Caco-2 (cell line): ENCODE data around the gene KLHL6. TPM values are rescaled to one million over a fixed set of nuclear protein-coding genes. Genes with fewer than 3 reads are reported as not detected.

Experiments
- BruUV-seq: library from RNA; stranded (reverse); fragments of 400-500 nt; replicated peaks from 2 replicates; lab custom pipeline; 2021; lab: Mats Ljungman, UMichigan
- CTCF ChIA-PET: fragments of 300-600 bp; sonication (Branson Sonifier 250); formaldehyde crosslinking; loops from one replicate; lab custom pipeline; 2022; ENCODE audit warnings: antibody characterized with exemption; lab: Charles Lee
- POLR2A ChIA-PET: fragments of 300-600 bp; sonication (Branson Sonifier 250); formaldehyde crosslinking; loops from one replicate; lab custom pipeline; 2022; ENCODE audit warnings: antibody characterized with exemption; lab: Charles Lee
- DNase-seq, 2 experiments: peaks; one replicate each; pipeline versions ENCODE4 v3.0.0 to v3.0.0-alpha.2; 2020 to 2022
- H3K27me3 ChIP-seq: replicated peaks from 2 replicates; pipeline ENCODE4 v1.6.0; 2011; ENCODE audit warnings: low read length; ENCODE audit not compliant: control insufficient read depth, insufficient read depth
- H3K36me3 ChIP-seq: 2 replicates; pipeline ENCODE4 v1.5.1; 2011; ENCODE audit warnings: low read length; ENCODE audit not compliant: control insufficient read depth, insufficient read depth
- H3K4me1 ChIP-seq: fragments of 250-450 bp; sonication (Bioruptor Pico); 2 replicates; pipeline ENCODE4 v1.5.1; 2020; ENCODE audit warnings: mild to moderate bottlenecking
- H3K4me3 ChIP-seq: 2 replicates; pipeline ENCODE4 v1.5.1; 2011; ENCODE audit warnings: low read depth, mild to moderate bottlenecking, control low read depth, low read length
- H3K9me3 ChIP-seq: fragments of 250-450 bp; sonication (Bioruptor Pico); 2 replicates; pipeline ENCODE4 v1.5.1; 2020; ENCODE audit warnings: mild to moderate bottlenecking, moderate library complexity
- H3K27ac Mint-ChIP-seq: one replicate; pipeline ENCODE4 v1.8.0; 2022; ENCODE audit warnings: mixed read lengths; ENCODE audit not compliant: unreplicated experiment
- H3K27me3 Mint-ChIP-seq: one replicate; pipeline ENCODE4 v1.8.0; 2022; ENCODE audit warnings: mixed read lengths; ENCODE audit not compliant: insufficient read depth, unreplicated experiment
- H3K36me3 Mint-ChIP-seq: one replicate; pipeline ENCODE4 v1.8.0; 2022; ENCODE audit warnings: mild to moderate bottlenecking, mixed read lengths; ENCODE audit not compliant: insufficient read depth, unreplicated experiment
- H3K4me1 Mint-ChIP-seq: one replicate; pipeline ENCODE4 v1.8.0; 2022; ENCODE audit warnings: low read depth, mixed read lengths; ENCODE audit not compliant: unreplicated experiment
- H3K4me3 Mint-ChIP-seq: one replicate; pipeline ENCODE4 v1.8.0; 2022; ENCODE audit warnings: mild to moderate bottlenecking, moderate library complexity, mixed read lengths; ENCODE audit not compliant: unreplicated experiment
- H3K9me3 Mint-ChIP-seq: one replicate; pipeline ENCODE4 v1.8.0; 2022; ENCODE audit warnings: mixed read lengths; ENCODE audit not compliant: unreplicated experiment
- CTCF ChIP-seq, 2 experiments: fragments of 200-600 bp in 1 of 2; IDR thresholded peaks; 1 replicate in 1 of 2; 2 replicates in 1 of 2; pipeline versions ENCODE4 v1.5.1 to v1.8.0; 2011 to 2022; ENCODE audit warnings: antibody characterized with exemption in 1 of 2, control low read depth in 1 of 2, inconsistent platforms in 1 of 2, low read depth in 1 of 2, low read length in 1 of 2, mild to moderate bottlenecking in 1 of 2, moderate library complexity in 1 of 2; ENCODE audit not compliant: insufficient read depth in 1 of 2, severe bottlenecking in 1 of 2, unreplicated experiment in 1 of 2
- intact Hi-C: fragments of 100-400 bp; cut with micrococcal nuclease; formaldehyde crosslinking; loops from one replicate; pipeline ENCODE4 v1.10.0; 2022; ENCODE audit not compliant: unreplicated experiment
- total RNA-seq: library from RNA; stranded (reverse); gene quantifications from 2 replicates; pipeline ENCODE4 v1.2.3, GENCODE V29; 2022

The KLHL6 gene
- total RNA-seq, 1 experiment from 2014 or later: not detected

GRCh38 chr3:183560607-183561006, 5.1 kb upstream of the KLHL6 start:
- peaks cover 9% of the 10 kb centered on the region; the same call in 1 of the 2 replicates for H3K4me1 ChIP-seq
- H3K4me3 Mint-ChIP-seq: no peak overlapping the region
- no peaks in the 10 kb centered on the region for H3K36me3 ChIP-seq
- H3K27ac Mint-ChIP-seq: no peak overlapping the region
- no peak overlapping the region for H3K4me3 ChIP-seq
- H3K9me3 Mint-ChIP-seq: no peaks in the 10 kb centered on the region
- no peaks in the 10 kb centered on the region for H3K9me3 ChIP-seq
- H3K36me3 Mint-ChIP-seq: no peaks in the 10 kb centered on the region
- intact Hi-C loops: loop anchor here (1.0 to 5.0 kb wide), 5 partner anchors 40 to 206 kb away; no protein-coding TSS in a partner anchor
- H3K4me1 Mint-ChIP-seq: peaks cover 9% of the 10 kb centered on the region
- POLR2A ChIA-PET: no interaction called here
- no peaks in the 10 kb centered on the region for H3K27me3 ChIP-seq
- peak; percentile 51 to 58 for DNase-seq
- H3K27me3 Mint-ChIP-seq: no peaks in the 10 kb centered on the region
- no TSS peak for BruUV-seq
- CTCF ChIA-PET: interaction anchor here (0.6 to 1.3 kb wide), 8 partner anchors 43 to 207 kb away, joined by 3 to 13 read pairs (median 3); no protein-coding TSS in a partner anchor
- TF ChIP-seq CTCF (IDR thresholded peaks at IDR 0.05; ENCODE audit: insufficient read depth in 1 of 2, low read depth in 1 of 2, low read length in 1 of 2, severe bottlenecking in 1 of 2, unreplicated experiment in 1 of 2): peak; percentile 39 to 47

- Histone ChIP-seq H3K9me3 (no peaks in the 10 kb centered on the region), H3K4me1 (peaks cover 10% of the 10 kb centered on the region; the same call in 1 of the 2 replicates), H3K4me3 (no peak overlapping the region), H3K27me3 (no peaks in the 10 kb centered on the region), H3K36me3 (no peaks in the 10 kb centered on the region)
- no peak for DNase-seq
- ChIA-PET POLR2A (interaction anchor here (0.6 kb wide), 1 partner anchor 25 kb away, joined by 3 read pairs; no protein-coding TSS in a partner anchor), CTCF (no interaction called here)
- Mint-ChIP-seq H3K27ac (no peak overlapping the region), H3K9me3 (no peaks in the 10 kb centered on the region), H3K4me1 (peaks cover 20% of the 10 kb centered on the region), H3K27me3 (no peaks in the 10 kb centered on the region), H3K4me3 (no peak overlapping the region), H3K36me3 (no peaks in the 10 kb centered on the region)
- no TSS peak for BruUV-seq
- TF ChIP-seq CTCF (IDR thresholded peaks at IDR 0.05; ENCODE audit: insufficient read depth in 1 of 2, low read depth in 1 of 2, low read length in 1 of 2, severe bottlenecking in 1 of 2, unreplicated experiment in 1 of 2): no peak
- intact Hi-C loops: no loop called here
Measured at GRCh38 chr3:183558495-183558894, 3.0 kb upstream of the KLHL6 start.

- Mint-ChIP-seq H3K4me3 (no peak overlapping the region), H3K36me3 (no peaks in the 10 kb centered on the region), H3K27ac (no peak overlapping the region), H3K27me3 (no peaks in the 10 kb centered on the region), H3K4me1 (peaks cover 31% of the 10 kb centered on the region), H3K9me3 (no peaks in the 10 kb centered on the region)
- Histone ChIP-seq H3K4me3 (no peak overlapping the region), H3K9me3 (no peaks in the 10 kb centered on the region), H3K27me3 (no peaks in the 10 kb centered on the region), H3K36me3 (no peaks in the 10 kb centered on the region), H3K4me1 (peaks cover 19% of the 10 kb centered on the region; the same call in 1 of the 2 replicates)
- intact Hi-C loops: no loop called here
- ChIA-PET CTCF (no interaction called here), POLR2A (no interaction called here)
- no peak for DNase-seq
- no TSS peak for BruUV-seq
- no peak for TF ChIP-seq CTCF (IDR thresholded peaks at IDR 0.05; ENCODE audit: insufficient read depth in 1 of 2, low read depth in 1 of 2, low read length in 1 of 2, severe bottlenecking in 1 of 2, unreplicated experiment in 1 of 2)
Measured at GRCh38 chr3:183556722-183557121, 1.2 kb upstream of the KLHL6 start.
